Mesothelial cell of epicardium (in vitro differentiated cells): ENCODE data around the gene DCHS1. TPM values are rescaled to one million over a fixed set of nuclear protein-coding genes. Genes with fewer than 3 reads are reported as not detected.

Experiments used
- DNase-seq, 2 experiments: peaks; one replicate each; pipeline ENCODE4 v3.0.0; 2021; ENCODE audit warnings: low spot score in 2 of 2; ENCODE audit not compliant: unreplicated experiment in 2 of 2
- H3K27ac Mint-ChIP-seq: 2 replicates; pipeline ENCODE4 v1.8.0; 2021; ENCODE audit warnings: mixed read lengths
- H3K27me3 Mint-ChIP-seq: 2 replicates; pipeline ENCODE4 v1.8.0; 2021; ENCODE audit warnings: low read depth, mixed read lengths
- H3K36me3 Mint-ChIP-seq: 2 replicates; pipeline ENCODE4 v1.8.0; 2021; ENCODE audit warnings: mixed read lengths
- H3K4me1 Mint-ChIP-seq: 2 replicates; pipeline ENCODE4 v1.8.0; 2021; ENCODE audit warnings: mixed read lengths
- H3K4me3 Mint-ChIP-seq: 2 replicates; pipeline ENCODE4 v1.8.0; 2021; ENCODE audit warnings: mild to moderate bottlenecking, moderate library complexity, mixed read lengths
- H3K9me3 Mint-ChIP-seq: 2 replicates; pipeline ENCODE4 v1.8.0; 2021; ENCODE audit warnings: mixed read lengths
- CTCF ChIP-seq: fragments of 200-600 bp; sonication (generic); IDR thresholded peaks from one replicate; pipeline ENCODE4 v1.5.0; 2021; ENCODE audit warnings: antibody characterized with exemption; ENCODE audit not compliant: unreplicated experiment
- total RNA-seq: library from RNA; stranded (reverse); gene quantifications from 3 replicates; pipeline ENCODE4 v1.2.1, GENCODE V29; 2021

DCHS1 gene
- total RNA-seq, 1 donor from 2014 or later = 81.2 TPM

- peaks cover 47% of the 10 kb centered on the region for H3K36me3 Mint-ChIP-seq
- no peak overlapping the region for H3K27ac Mint-ChIP-seq
- H3K4me1 Mint-ChIP-seq = no peaks in the 10 kb centered on the region
- no peak overlapping the region for H3K4me3 Mint-ChIP-seq
- no peak for DNase-seq
- no peak for TF ChIP-seq CTCF
- H3K9me3 Mint-ChIP-seq = no peaks in the 10 kb centered on the region
- H3K27me3 Mint-ChIP-seq = peaks cover 36% of the 10 kb centered on the region
Measured at GRCh38 chr11:6628526-6628925, 27.1 kb downstream of the DCHS1 start.

- DNase-seq = no peak
- Mint-ChIP-seq H3K9me3 (no peaks in the 10 kb centered on the region), H3K4me1 (no peaks in the 10 kb centered on the region), H3K4me3 (no peak overlapping the region), H3K27ac (no peak overlapping the region), H3K27me3 (peaks cover 36% of the 10 kb centered on the region), H3K36me3 (peaks cover 42% of the 10 kb centered on the region)
- no peak for TF ChIP-seq CTCF
Measured at GRCh38 chr11:6627762-6628241, 27.8 kb downstream of the DCHS1 start.

- H3K4me3 Mint-ChIP-seq = no peak overlapping the region
- DNase-seq = no peak
- peaks cover 38% of the 10 kb centered on the region for H3K36me3 Mint-ChIP-seq
- no peak for TF ChIP-seq CTCF
- H3K9me3 Mint-ChIP-seq = no peaks in the 10 kb centered on the region
- peaks cover 36% of the 10 kb centered on the region for H3K27me3 Mint-ChIP-seq
- no peaks in the 10 kb centered on the region for H3K4me1 Mint-ChIP-seq
- H3K27ac Mint-ChIP-seq = no peak overlapping the region
Measured at GRCh38 chr11:6626971-6627761, 28.4 kb downstream of the DCHS1 start.

- no peak for DNase-seq
- Mint-ChIP-seq H3K4me3 (no peak overlapping the region), H3K27ac (no peak overlapping the region), H3K9me3 (no peaks in the 10 kb centered on the region), H3K27me3 (peaks cover 24% of the 10 kb centered on the region), H3K4me1 (no peaks in the 10 kb centered on the region), H3K36me3 (peaks cover 26% of the 10 kb centered on the region)
- no peak for TF ChIP-seq CTCF
Measured at GRCh38 chr11:6625832-6626420, 29.7 kb downstream of the DCHS1 start.

- Mint-ChIP-seq H3K4me3 (no peak overlapping the region), H3K27me3 (peaks cover 18% of the 10 kb centered on the region), H3K4me1 (no peaks in the 10 kb centered on the region), H3K36me3 (peaks cover 22% of the 10 kb centered on the region), H3K27ac (no peak overlapping the region), H3K9me3 (no peaks in the 10 kb centered on the region)
- TF ChIP-seq CTCF = no peak
- no peak for DNase-seq
Measured at GRCh38 chr11:6625156-6625831, 30.3 kb downstream of the DCHS1 start.
